T-helper 1 cell treated with Interleukin-12 subunit alpha and Interleukin-12 subunit beta and Interleukin-4 antibody, amounts not matched to agents 30 ng/mL and 1 ng/mL, for 36 hours (primary cell): Measurements from ENCODE around the gene SUSD6. TPM values are rescaled to one million over a fixed set of nuclear protein-coding genes. Genes with fewer than 3 reads are reported as not detected.

Source experiments
- intact Hi-C: fragments of 100-400 bp; cut with micrococcal nuclease; formaldehyde crosslinking; loops from one replicate; pipeline ENCODE4 v1.15.1; 2024
- total RNA-seq: library from RNA; stranded (reverse); gene quantifications from 2 replicates; pipeline ENCODE4 v1.2.3, GENCODE V29; 2022

Gene SUSD6
- total RNA-seq, 1 donor from 2014 or later = 106 TPM

GRCh38 chr14:69644814-69645213 lies 33.4 kb downstream of the SUSD6 start:
- intact Hi-C loops = no loop called here

- intact Hi-C loops = no loop called here
Measured at GRCh38 chr14:69647213-69647612, 35.8 kb downstream of the SUSD6 start.

- intact Hi-C loops = loop anchor here (2.0 kb wide), 2 partner anchors 13 to 15 kb away; no protein-coding TSS in a partner anchor
Measured at GRCh38 chr14:69647642-69648041, 36.2 kb downstream of the SUSD6 start.

- intact Hi-C loops = loop anchor here (2.0 kb wide), 2 partner anchors 14 kb away; no protein-coding TSS in a partner anchor
Measured at GRCh38 chr14:69648480-69649451, 37.4 kb downstream of the SUSD6 start.

GRCh38 chr14:69650948-69651369 lies 39.6 kb downstream of the SUSD6 start:
- intact Hi-C loops = loop anchor here (1.0 kb wide), 1 partner anchor 8 kb away; no protein-coding TSS in a partner anchor

GRCh38 chr14:69651664-69652063 lies 40.3 kb downstream of the SUSD6 start:
- intact Hi-C loops = loop anchor here (1.0 kb wide), 1 partner anchor 8 kb away; no protein-coding TSS in a partner anchor

- intact Hi-C loops = no loop called here
Measured at GRCh38 chr14:69652942-69653684, 41.7 kb downstream of the SUSD6 start.

GRCh38 chr14:69654116-69654515 lies 42.7 kb downstream of the SUSD6 start:
- intact Hi-C loops = no loop called here

GRCh38 chr14:69657950-69658355 lies 46.6 kb downstream of the SUSD6 start:
- intact Hi-C loops = no loop called here

- intact Hi-C loops = loop anchor here (1.0 kb wide), 1 partner anchor 7 kb away; no protein-coding TSS in a partner anchor
Measured at GRCh38 chr14:69658664-69659261, 47.4 kb downstream of the SUSD6 start.

- intact Hi-C loops = loop anchor here (1.0 to 5.0 kb wide), 4 partner anchors 9 to 56 kb away; no protein-coding TSS in a partner anchor
Measured at GRCh38 chr14:69660344-69661193, 49.2 kb downstream of the SUSD6 start.

GRCh38 chr14:69661194-69661537 lies 49.8 kb downstream of the SUSD6 start:
- intact Hi-C loops = loop anchor here (1.0 to 5.0 kb wide), 3 partner anchors 8 to 34 kb away; no protein-coding TSS in a partner anchor

GRCh38 chr14:69662636-69663299 lies 51.4 kb downstream of the SUSD6 start:
- intact Hi-C loops = loop anchor here (1.0 to 5.0 kb wide), 3 partner anchors 11 to 35 kb away; no protein-coding TSS in a partner anchor

- intact Hi-C loops = loop anchor here (1.0 to 5.0 kb wide), 3 partner anchors 10 to 36 kb away; no protein-coding TSS in a partner anchor
Measured at GRCh38 chr14:69663300-69663643, 51.9 kb downstream of the SUSD6 start.

- intact Hi-C loops = loop anchor here (5.0 kb wide), 1 partner anchor 37 kb away; no protein-coding TSS in a partner anchor
Measured at GRCh38 chr14:69664265-69664664, 52.9 kb downstream of the SUSD6 start.

- intact Hi-C loops = loop anchor here (5.0 kb wide), 1 partner anchor 38 kb away; no protein-coding TSS in a partner anchor
Measured at GRCh38 chr14:69664865-69665526, 53.6 kb downstream of the SUSD6 start.

GRCh38 chr14:69665631-69666030 lies 54.2 kb downstream of the SUSD6 start:
- intact Hi-C loops = no loop called here

GRCh38 chr14:69666112-69666511 lies 54.7 kb downstream of the SUSD6 start:
- intact Hi-C loops = no loop called here

- intact Hi-C loops = loop anchor here (1.0 kb wide), 1 partner anchor 10 kb away; no protein-coding TSS in a partner anchor
Measured at GRCh38 chr14:69666690-69667211, 55.4 kb downstream of the SUSD6 start.
